Measurements from ENCODE around the gene SPATA33. TPM values are rescaled to one million over a fixed set of nuclear protein-coding genes. Genes with fewer than 3 reads are reported as not detected.

The SPATA33 gene
- total and polyA plus RNA-seq, 2 donors (not counting 1 experiment from before 2014, with no cell fraction given), result 3.6 to 15.0 TPM

- peak overlapping the region in 4 of 5 experiments; percentile 35 to 67 (median 58) for H3K4me3 ChIP-seq (ENCODE audit: control extremely low read depth in 1 of 5, extremely low read depth in 1 of 5, insufficient read depth in 1 of 5, low read depth in 2 of 5, low read length in 4 of 5)
Measured at GRCh38 chr16:89711601-89712273, 54.1 kb downstream of the SPATA33 start.

More at GRCh38 chr16:89711601-89712273, 54.1 kb downstream of the SPATA33 start:
- no peaks in the 10 kb centered on the region for H3K27me3 ChIP-seq (replicated peaks in 1 of 4; ENCODE audit: control extremely low read depth in 1 of 4, control insufficient read depth in 3 of 4, insufficient read depth in 4 of 4, low read length in 3 of 4)
- peak; percentile 82 for DNase-seq
- H3K4me1 Mint-ChIP-seq, result peaks cover 4% of the 10 kb centered on the region
- TF ChIP-seq EZH2 (IDR thresholded peaks at IDR 0.05; ENCODE audit: borderline replicate concordance, insufficient read depth, low read depth, low read length, poor library complexity, severe bottlenecking) (no peak), CTCF (IDR thresholded peaks at IDR 0.05) (no peak)
- H3K9ac ChIP-seq (ENCODE audit: low read length), result peak overlapping the region; percentile 68
- no peak overlapping the region for H3K27ac Mint-ChIP-seq
- 4% methylated on average over 37 of the region's 48 CpGs for WGBS (ENCODE audit: insufficient coverage)
- H3K4me1 ChIP-seq (ENCODE audit: control insufficient read depth in 2 of 2, insufficient read depth in 2 of 2, low read length in 2 of 2), result peaks cover 8 to 11% of the 10 kb centered on the region in 2 donors
- ATAC-seq (ENCODE audit: low read depth), result peak; percentile 95
- H3K27ac ChIP-seq (ENCODE audit: low read length in 2 of 2), result no peak overlapping the region
- no peaks in the 10 kb centered on the region for H4K20me1 ChIP-seq (ENCODE audit: control insufficient read depth, insufficient read depth, low read length, poor library complexity, severe bottlenecking)
- ChIA-PET POLR2A (no interaction called here), CTCF (no interaction called here)
- no peaks in the 10 kb centered on the region for H3K9me3 Mint-ChIP-seq (ENCODE audit: insufficient read depth)
- no peaks in the 10 kb centered on the region for H3K9me3 ChIP-seq (ENCODE audit: control extremely low read depth in 1 of 3, control insufficient read depth in 2 of 3, insufficient read depth in 1 of 3, low read length in 2 of 3)
- intact Hi-C loops (cut with micrococcal nuclease), result loop anchor here (1.0 kb wide), 2 partner anchors 9 to 10 kb away; partner anchors contain the start of gene ZNF276
- peak overlapping the region; percentile 67 for H3K4me3 Mint-ChIP-seq
- no peaks in the 10 kb centered on the region for H3K27me3 Mint-ChIP-seq
- H2AFZ ChIP-seq (ENCODE audit: insufficient read depth, low read depth, low read length, poor library complexity, severe bottlenecking), result peak overlapping the region; percentile 77
- H3K4me2 ChIP-seq (replicated peaks; ENCODE audit: low read depth, low read length, poor library complexity, severe bottlenecking), result peak overlapping the region; percentile 99
- H3K36me3 ChIP-seq (replicated peaks in 1 of 2; ENCODE audit: control extremely low read depth in 1 of 2, control insufficient read depth in 1 of 2, extremely low read depth in 1 of 2, insufficient read depth in 2 of 2, low read length in 1 of 2), result no peaks in the 10 kb centered on the region
- no peaks in the 10 kb centered on the region for H3K79me2 ChIP-seq (ENCODE audit: control insufficient read depth, insufficient read depth, low read length)

All from B cell (primary cell).